Hepatocyte (in vitro differentiated cells): ENCODE results near the gene RFC2. TPM values are rescaled to one million over a fixed set of nuclear protein-coding genes. Genes with fewer than 3 reads are reported as not detected.

ENCODE experiments used
- DNase-seq: peaks from one replicate; pipeline ENCODE4 v3.0.0-alpha.2; 2016; ENCODE audit warnings: low spot score
- H2AFZ ChIP-seq: fragments of 200-600 bp; sonication (generic); 2 replicates; pipeline ENCODE4 v1.6.0; 2016; ENCODE audit warnings: antibody characterized with exemption, mild to moderate bottlenecking
- H3K27ac ChIP-seq: fragments of 200-600 bp; sonication (generic); 2 replicates; pipeline ENCODE4 v1.5.1; 2016; ENCODE audit warnings: mild to moderate bottlenecking
- H3K27me3 ChIP-seq: fragments of 200-600 bp; sonication (generic); 2 replicates; pipeline ENCODE4 v1.6.1; 2016
- H3K36me3 ChIP-seq: fragments of 200-600 bp; sonication (generic); replicated peaks from 2 replicates; pipeline ENCODE4 v1.5.1; 2016; ENCODE audit warnings: low read depth; ENCODE audit not compliant: insufficient read depth
- H3K4me1 ChIP-seq: fragments of 200-600 bp; sonication (generic); 2 replicates; pipeline ENCODE4 v1.5.1; 2016; ENCODE audit warnings: mild to moderate bottlenecking, moderate library complexity; ENCODE audit not compliant: insufficient read depth
- H3K4me2 ChIP-seq: fragments of 200-600 bp; sonication (generic); 2 replicates; pipeline ENCODE4 v1.6.0; 2016
- H3K4me3 ChIP-seq: fragments of 200-600 bp; sonication (generic); 2 replicates; pipeline ENCODE4 v1.5.1; 2016; ENCODE audit warnings: mild to moderate bottlenecking
- H3K79me2 ChIP-seq: fragments of 200-600 bp; sonication (generic); 2 replicates; pipeline ENCODE4 v1.6.0; 2017; ENCODE audit warnings: mild to moderate bottlenecking
- H3K9me2 ChIP-seq: fragments of 200-600 bp; sonication (generic); replicated peaks from 2 replicates; pipeline ENCODE4 v1.6.0; 2017; ENCODE audit warnings: mild to moderate bottlenecking; ENCODE audit not compliant: insufficient read depth
- H3K9me3 ChIP-seq: fragments of 200-600 bp; sonication (generic); 2 replicates; pipeline ENCODE4 v1.5.1; 2016; ENCODE audit warnings: low read depth, mild to moderate bottlenecking
- H4K20me1 ChIP-seq: fragments of 200-600 bp; sonication (generic); 2 replicates; pipeline ENCODE4 v1.6.0; 2016; ENCODE audit warnings: mild to moderate bottlenecking; ENCODE audit not compliant: insufficient read depth, poor library complexity, severe bottlenecking
- EZH2 ChIP-seq: fragments of 200-600 bp; sonication (generic); IDR thresholded peaks from 2 replicates; pipeline ENCODE4 v1.6.1; 2016; ENCODE audit warnings: antibody characterized with exemption, mild to moderate bottlenecking, borderline replicate concordance
- EZH2phosphoT487 ChIP-seq: fragments of 200-600 bp; sonication (generic); IDR thresholded peaks from one replicate; pipeline ENCODE4 v1.6.1; 2018; ENCODE audit warnings: antibody characterized with exemption, mild to moderate bottlenecking, low read depth, moderate library complexity; ENCODE audit not compliant: unreplicated experiment, severe bottlenecking
- WGBS: methylation state at CpG from one replicate; pipeline ENCODE4 v1.1.6; 2016; ENCODE audit warnings: low lambda C conversion rate; ENCODE audit errors: missing lambda C conversion rate; 5-methylcytosine and 5-hydroxymethylcytosine counted together
- polyA plus RNA-seq: library from polyadenylated mRNA; unstranded; fragments of >200 nt; fragmentation: Nextera tagmentation; extraction: Ambion mirVana; gene quantifications from 2 replicates; pipeline ENCODE4 v1.2.1, GENCODE V29; 2016
- total RNA-seq: library from RNA; depleted of rRNA; stranded (reverse); fragments of >200 nt; gene quantifications from 2 replicates; pipeline ENCODE4 v1.2.3, GENCODE V29; 2014
- TF ChIP-seq, protein P1 (sequence below): fragments of 200-600 bp; sonication (generic); IDR thresholded peaks from 2 replicates; pipeline ENCODE4 v1.5.1; 2016; ENCODE audit warnings: antibody characterized with exemption, mild to moderate bottlenecking; ENCODE audit not compliant: poor library complexity

RFC2 gene
- total and polyA plus RNA-seq, 2 experiments from 2014 or later = 16.8 to 25.4 TPM

DNA sequence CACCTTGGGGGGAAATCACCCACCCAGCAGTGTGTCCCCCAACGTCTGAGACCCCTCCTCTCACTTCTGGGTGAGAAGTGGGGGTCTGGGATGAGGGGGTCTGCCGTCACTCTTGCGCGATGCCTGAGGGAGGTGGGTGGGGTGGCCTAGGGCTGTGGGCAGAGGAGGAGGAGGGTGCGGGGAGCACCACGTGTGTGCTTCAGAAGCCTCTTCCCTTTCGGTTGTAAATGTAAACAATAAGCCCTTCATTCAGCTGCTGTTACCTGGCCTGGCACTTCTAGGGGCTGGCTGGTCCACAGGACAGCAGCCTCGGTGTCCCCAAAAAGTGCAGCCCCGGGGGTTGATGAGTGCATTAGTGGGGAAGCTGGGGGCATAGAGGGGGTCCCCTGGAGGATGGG lies 36.4 kb upstream of the RFC2 start:
- peak overlapping the region; percentile 98 for H3K4me3 ChIP-seq
- H3K9me3 ChIP-seq = no peaks in the 10 kb centered on the region
- no peaks in the 10 kb centered on the region for H3K27me3 ChIP-seq
- H3K4me1 ChIP-seq = peaks cover 45% of the 10 kb centered on the region
- no peak overlapping the region for H2AFZ ChIP-seq
- peaks cover 59% of the 10 kb centered on the region for H3K79me2 ChIP-seq
- H4K20me1 ChIP-seq = peaks cover 39% of the 10 kb centered on the region
- TF ChIP-seq, protein P1, sequence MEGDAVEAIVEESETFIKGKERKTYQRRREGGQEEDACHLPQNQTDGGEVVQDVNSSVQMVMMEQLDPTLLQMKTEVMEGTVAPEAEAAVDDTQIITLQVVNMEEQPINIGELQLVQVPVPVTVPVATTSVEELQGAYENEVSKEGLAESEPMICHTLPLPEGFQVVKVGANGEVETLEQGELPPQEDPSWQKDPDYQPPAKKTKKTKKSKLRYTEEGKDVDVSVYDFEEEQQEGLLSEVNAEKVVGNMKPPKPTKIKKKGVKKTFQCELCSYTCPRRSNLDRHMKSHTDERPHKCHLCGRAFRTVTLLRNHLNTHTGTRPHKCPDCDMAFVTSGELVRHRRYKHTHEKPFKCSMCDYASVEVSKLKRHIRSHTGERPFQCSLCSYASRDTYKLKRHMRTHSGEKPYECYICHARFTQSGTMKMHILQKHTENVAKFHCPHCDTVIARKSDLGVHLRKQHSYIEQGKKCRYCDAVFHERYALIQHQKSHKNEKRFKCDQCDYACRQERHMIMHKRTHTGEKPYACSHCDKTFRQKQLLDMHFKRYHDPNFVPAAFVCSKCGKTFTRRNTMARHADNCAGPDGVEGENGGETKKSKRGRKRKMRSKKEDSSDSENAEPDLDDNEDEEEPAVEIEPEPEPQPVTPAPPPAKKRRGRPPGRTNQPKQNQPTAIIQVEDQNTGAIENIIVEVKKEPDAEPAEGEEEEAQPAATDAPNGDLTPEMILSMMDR = no peak
- no peak for TF ChIP-seq EZH2phosphoT487
- TF ChIP-seq EZH2 = no peak
- WGBS = 18% methylated on average over 9 of the region's 9 CpGs
- peak overlapping the region; percentile 98 for H3K4me2 ChIP-seq
- H3K9me2 ChIP-seq = no peaks in the 10 kb centered on the region
- DNase-seq = no peak
- no peaks in the 10 kb centered on the region for H3K36me3 ChIP-seq
- H3K27ac ChIP-seq = peak overlapping the region; percentile 84

DNA sequence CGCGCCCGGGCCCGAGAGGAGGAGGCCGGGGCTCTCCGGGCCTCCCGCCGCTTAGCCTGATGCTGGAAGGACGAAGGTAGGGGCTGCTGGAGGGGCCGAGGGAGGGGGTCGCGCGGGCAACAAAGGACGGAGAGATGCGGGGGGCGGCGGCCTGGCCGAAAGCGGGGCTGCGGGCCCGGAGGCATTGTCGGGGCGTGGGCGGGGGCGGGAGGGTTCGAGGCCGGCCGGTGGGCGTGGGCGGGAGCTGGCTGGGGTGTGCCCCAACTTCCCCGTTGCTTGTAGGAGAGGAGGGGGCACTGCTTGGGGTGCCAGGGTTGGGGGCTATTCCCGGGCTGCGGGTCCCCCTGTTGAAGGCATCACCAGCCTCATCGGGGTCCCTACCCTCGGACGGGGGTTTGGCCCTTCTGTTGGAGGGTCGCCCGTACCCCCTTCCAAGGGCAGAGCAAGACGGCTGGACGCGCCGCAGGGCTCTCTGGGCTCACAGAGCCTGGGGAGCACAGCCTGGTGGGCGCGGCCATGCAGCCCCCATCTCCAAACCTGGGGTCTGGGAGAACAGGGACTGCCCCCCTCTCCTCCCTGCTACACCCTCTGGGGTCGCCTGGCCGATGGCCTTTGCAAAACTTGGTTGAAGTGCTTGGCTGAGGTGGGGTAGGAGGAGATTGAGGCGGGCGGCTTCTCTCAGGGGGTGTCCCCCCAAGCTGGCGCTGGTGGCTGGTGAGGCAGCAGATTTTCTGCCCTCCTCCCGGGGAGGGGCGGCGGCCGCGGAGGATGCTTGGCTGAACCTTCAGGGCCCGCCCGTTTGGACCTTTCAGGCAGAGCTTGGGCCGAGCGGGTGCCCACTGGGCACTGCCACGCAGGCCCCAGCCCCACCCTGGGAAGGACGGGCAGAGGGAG lies 35.7 kb upstream of the RFC2 start:
- DNase-seq = no peak
- H3K79me2 ChIP-seq = peaks cover 53% of the 10 kb centered on the region

DNA sequence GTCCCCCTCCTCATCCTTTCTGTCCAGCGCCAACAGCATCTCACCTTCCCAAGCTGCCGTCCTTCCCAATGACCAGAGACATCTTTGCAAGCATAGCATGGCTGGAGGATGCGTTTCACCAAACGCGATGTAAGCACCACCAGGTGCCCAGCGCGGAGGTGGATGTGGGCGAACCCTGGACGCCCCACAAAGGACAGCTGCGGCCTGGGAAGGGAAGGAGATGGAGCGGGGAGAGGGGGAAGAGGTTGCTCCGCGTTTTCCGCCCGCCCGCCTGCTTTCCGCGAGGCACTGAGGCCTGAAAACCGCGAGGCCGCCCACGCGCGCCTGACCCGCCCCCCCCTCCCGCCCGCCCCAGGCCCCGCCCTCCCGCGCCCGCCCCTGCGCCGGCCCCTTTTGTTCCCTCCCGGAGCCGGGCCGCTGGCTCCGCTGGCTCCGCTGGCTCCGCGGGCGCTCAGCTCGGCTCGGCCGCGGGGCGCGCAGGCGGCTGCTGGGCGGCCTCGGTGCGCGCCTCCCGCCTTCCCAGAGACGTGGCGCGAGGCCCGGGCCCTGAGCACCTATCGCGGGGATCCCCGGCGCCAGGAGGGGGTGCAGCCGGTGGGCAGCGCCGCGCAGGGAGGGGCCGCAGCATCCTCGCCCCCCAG lies 34.9 kb upstream of the RFC2 start, which contains the start of gene CLIP2:
TSS of gene CLIP2 (plus strand) at position 390 of the 641 bp plus-strand sequence. CDS start 28,140 bp downstream, outside the sequence.
- Histone ChIP-seq H3K36me3 (no peaks in the 10 kb centered on the region), H3K4me3 (peak within 1 kb of the TSS; percentile 98), H3K9me3 (no peaks in the 10 kb centered on the region), H3K4me2 (peak within 1 kb of the TSS; percentile 98), H2AFZ (peak within 1 kb of the TSS; percentile 100), H4K20me1 (peaks cover 29% of the 10 kb centered on the region), H3K4me1 (peaks cover 44% of the 10 kb centered on the region), H3K27me3 (no peaks in the 10 kb centered on the region), H3K27ac (peak within 1 kb of the TSS; percentile 84), H3K79me2 (peaks cover 45% of the 10 kb centered on the region), H3K9me2 (no peaks in the 10 kb centered on the region)
- under 1% methylated on average over 44 of the region's 67 CpGs for WGBS
- DNase-seq = peak; percentile 94
- TF ChIP-seq, protein P1 = no peak
- TF ChIP-seq EZH2phosphoT487 (no peak), EZH2 (no peak)

More for the DNA sequence above, 35.7 kb upstream of the RFC2 start:
- Histone ChIP-seq H3K4me1 (peaks cover 47% of the 10 kb centered on the region), H3K27ac (peak overlapping the region; percentile 84), H3K9me3 (no peaks in the 10 kb centered on the region), H3K4me3 (peak overlapping the region; percentile 98), H2AFZ (peak overlapping the region; percentile 56), H3K9me2 (no peaks in the 10 kb centered on the region), H3K36me3 (no peaks in the 10 kb centered on the region), H3K27me3 (no peaks in the 10 kb centered on the region), H3K4me2 (peak overlapping the region; percentile 98), H4K20me1 (peaks cover 35% of the 10 kb centered on the region)
- TF ChIP-seq EZH2 = no peak
- TF ChIP-seq, protein P1 = no peak
- no peak for TF ChIP-seq EZH2phosphoT487
- WGBS = 4% methylated on average over 26 of the region's 60 CpGs
